SK-N-SH treated with all-trans-retinoic acid at 6 μM for 48 hours (cell line): ENCODE results near the gene RHEX.

ENCODE experiments used
- ATAC-seq: fragments of 200-7000 bp; cut with Tn5 transposase; 3 replicates; pipeline ENCODE4 v1.9.1; 2020; ENCODE audit warnings: mild to moderate bottlenecking, moderate library complexity
- ARNTL ChIP-seq: fragments of 450-650 bp; formaldehyde crosslinking; IDR thresholded peaks from 2 replicates; pipeline ENCODE4 v1.5.0; 2020; ENCODE audit warnings: low read depth, mild to moderate bottlenecking, moderate library complexity, borderline replicate concordance
- BACH2 ChIP-seq: fragments of 250-450 bp; sonication (Bioruptor Pico); IDR thresholded peaks from 2 replicates; pipeline ENCODE4 v1.9.0; 2021; ENCODE audit warnings: mild to moderate bottlenecking, borderline replicate concordance
- CSDC2 ChIP-seq: fragments of 250-450 bp; sonication (Bioruptor Pico); IDR thresholded peaks from 2 replicates; pipeline ENCODE4 v1.5.0; 2020; ENCODE audit warnings: mild to moderate bottlenecking, moderate library complexity
- ESRRG ChIP-seq: fragments of 250-450 bp; sonication (Bioruptor Pico); IDR thresholded peaks from 2 replicates; pipeline ENCODE4 v1.6.1; 2021; ENCODE audit warnings: mild to moderate bottlenecking
- ISL1 ChIP-seq: fragments of 250-450 bp; sonication (Bioruptor Pico); IDR thresholded peaks from 2 replicates; pipeline ENCODE4 v2.1.2; 2022; ENCODE audit warnings: mild to moderate bottlenecking, moderate library complexity
- OSR1 ChIP-seq: fragments of 250-450 bp; sonication (Bioruptor Pico); IDR thresholded peaks from 2 replicates; pipeline ENCODE4 v1.8.0; 2022; ENCODE audit warnings: moderate library complexity, mild to moderate bottlenecking, inconsistent platforms
- POU6F1 ChIP-seq: fragments of 250-450 bp; sonication (Bioruptor Pico); IDR thresholded peaks from 2 replicates; pipeline ENCODE4 v1.8.0; 2021; ENCODE audit warnings: low read depth, mild to moderate bottlenecking, moderate library complexity, borderline replicate concordance
- PPARA ChIP-seq: fragments of 250-450 bp; sonication (Bioruptor Pico); IDR thresholded peaks from 2 replicates; pipeline ENCODE4 v1.5.0; 2020; ENCODE audit warnings: mild to moderate bottlenecking, borderline replicate concordance
- RARB ChIP-seq: fragments of 250-450 bp; sonication (Bioruptor Pico); IDR thresholded peaks from 2 replicates; pipeline ENCODE4 v1.8.0; 2021; ENCODE audit warnings: mild to moderate bottlenecking, moderate library complexity
- SNAI2 ChIP-seq: fragments of 250-450 bp; sonication (Bioruptor Pico); IDR thresholded peaks from 2 replicates; pipeline ENCODE4 v1.5.0; 2020; ENCODE audit warnings: mild to moderate bottlenecking, moderate library complexity
- TCF4 ChIP-seq: fragments of 250-450 bp; sonication (Bioruptor Pico); IDR thresholded peaks from 2 replicates; pipeline ENCODE4 v1.8.0; 2021; ENCODE audit warnings: mild to moderate bottlenecking, moderate library complexity, borderline replicate concordance
- TOX ChIP-seq: fragments of 250-450 bp; sonication (Bioruptor Pico); IDR thresholded peaks from 2 replicates; pipeline ENCODE4 v1.8.0; 2021; ENCODE audit warnings: mild to moderate bottlenecking, moderate library complexity, borderline replicate concordance
- ZC3H10 ChIP-seq: fragments of 250-450 bp; sonication (Bioruptor Pico); IDR thresholded peaks from 2 replicates; pipeline ENCODE4 v1.5.1; 2021; ENCODE audit warnings: mild to moderate bottlenecking, moderate library complexity
- ZFP3 ChIP-seq: fragments of 250-450 bp; sonication (Bioruptor Pico); IDR thresholded peaks from 2 replicates; pipeline ENCODE4 v1.5.0; 2020; ENCODE audit warnings: mild to moderate bottlenecking, moderate library complexity
- ZFP30 ChIP-seq: fragments of 450-650 bp; formaldehyde crosslinking; IDR thresholded peaks from 2 replicates; pipeline ENCODE4 v1.5.0; 2022; ENCODE audit warnings: mild to moderate bottlenecking, moderate library complexity
- ZNF565 ChIP-seq: fragments of 450-650 bp; formaldehyde crosslinking; conservative IDR thresholded peaks from 2 replicates; pipeline ENCODE4 v1.5.0; 2020; ENCODE audit warnings: low read depth, mild to moderate bottlenecking, moderate library complexity
- ZNF70 ChIP-seq: fragments of 450-650 bp; formaldehyde crosslinking; IDR thresholded peaks from 2 replicates; pipeline ENCODE4 v1.5.0; 2020; ENCODE audit warnings: mild to moderate bottlenecking, moderate library complexity
- ZNF8 ChIP-seq: fragments of 450-650 bp; formaldehyde crosslinking; IDR thresholded peaks from 2 replicates; pipeline ENCODE4 v1.5.0; 2020; ENCODE audit warnings: mild to moderate bottlenecking, moderate library complexity
- TF ChIP-seq, protein P1 (sequence below): fragments of 250-450 bp; sonication (Bioruptor Pico); IDR thresholded peaks from 2 replicates; pipeline ENCODE4 v1.5.1; 2020; ENCODE audit warnings: low read depth, mild to moderate bottlenecking, moderate library complexity
- TF ChIP-seq, protein P2 (sequence below): fragments of 250-450 bp; sonication (Bioruptor Pico); IDR thresholded peaks from 2 replicates; pipeline ENCODE4 v1.8.0; 2020; ENCODE audit warnings: mild to moderate bottlenecking, moderate library complexity, borderline replicate concordance
- TF ChIP-seq, protein P3 (sequence below): fragments of 250-450 bp; sonication (Bioruptor Pico); IDR thresholded peaks from 2 replicates; pipeline ENCODE4 v1.5.0; 2020; ENCODE audit warnings: mild to moderate bottlenecking, moderate library complexity

Gene RHEX

DNA sequence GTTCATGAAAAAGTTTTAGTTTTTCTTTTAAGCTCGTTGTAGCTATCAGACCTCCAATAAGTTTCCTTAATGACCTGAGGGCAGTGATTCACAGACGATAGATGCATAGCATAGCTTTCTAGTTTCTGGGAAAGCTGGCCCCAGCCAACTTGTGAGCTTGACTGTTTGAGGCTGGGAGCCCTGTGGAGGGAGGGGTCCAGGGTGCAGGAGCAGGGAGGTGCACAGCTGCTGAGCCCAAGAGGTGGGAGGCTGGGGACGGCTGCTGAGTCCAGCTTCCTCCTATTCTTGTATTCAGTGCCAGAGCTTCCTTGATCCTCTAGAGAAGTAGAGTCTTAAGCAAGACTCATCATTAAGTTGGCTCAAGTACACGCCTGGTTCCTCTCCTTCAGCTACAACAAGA is 75.2 kb downstream of the RHEX start:
- no peak for ATAC-seq
- TF ChIP-seq ZNF8 (CRISPR knock-in tag) = no peak
- TF ChIP-seq BACH2 (CRISPR knock-in tag) = no peak
- TF ChIP-seq, protein P1, sequence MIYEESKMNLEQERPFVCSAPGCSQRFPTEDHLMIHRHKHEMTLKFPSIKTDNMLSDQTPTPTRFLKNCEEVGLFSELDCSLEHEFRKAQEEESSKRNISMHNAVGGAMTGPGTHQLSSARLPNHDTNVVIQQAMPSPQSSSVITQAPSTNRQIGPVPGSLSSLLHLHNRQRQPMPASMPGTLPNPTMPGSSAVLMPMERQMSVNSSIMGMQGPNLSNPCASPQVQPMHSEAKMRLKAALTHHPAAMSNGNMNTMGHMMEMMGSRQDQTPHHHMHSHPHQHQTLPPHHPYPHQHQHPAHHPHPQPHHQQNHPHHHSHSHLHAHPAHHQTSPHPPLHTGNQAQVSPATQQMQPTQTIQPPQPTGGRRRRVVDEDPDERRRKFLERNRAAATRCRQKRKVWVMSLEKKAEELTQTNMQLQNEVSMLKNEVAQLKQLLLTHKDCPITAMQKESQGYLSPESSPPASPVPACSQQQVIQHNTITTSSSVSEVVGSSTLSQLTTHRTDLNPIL = no peak
- no peak for TF ChIP-seq ZNF70 (CRISPR knock-in tag)
- no peak for TF ChIP-seq CSDC2 (CRISPR knock-in tag)
- no peak for TF ChIP-seq ESRRG (CRISPR knock-in tag)
- TF ChIP-seq, protein P2, sequence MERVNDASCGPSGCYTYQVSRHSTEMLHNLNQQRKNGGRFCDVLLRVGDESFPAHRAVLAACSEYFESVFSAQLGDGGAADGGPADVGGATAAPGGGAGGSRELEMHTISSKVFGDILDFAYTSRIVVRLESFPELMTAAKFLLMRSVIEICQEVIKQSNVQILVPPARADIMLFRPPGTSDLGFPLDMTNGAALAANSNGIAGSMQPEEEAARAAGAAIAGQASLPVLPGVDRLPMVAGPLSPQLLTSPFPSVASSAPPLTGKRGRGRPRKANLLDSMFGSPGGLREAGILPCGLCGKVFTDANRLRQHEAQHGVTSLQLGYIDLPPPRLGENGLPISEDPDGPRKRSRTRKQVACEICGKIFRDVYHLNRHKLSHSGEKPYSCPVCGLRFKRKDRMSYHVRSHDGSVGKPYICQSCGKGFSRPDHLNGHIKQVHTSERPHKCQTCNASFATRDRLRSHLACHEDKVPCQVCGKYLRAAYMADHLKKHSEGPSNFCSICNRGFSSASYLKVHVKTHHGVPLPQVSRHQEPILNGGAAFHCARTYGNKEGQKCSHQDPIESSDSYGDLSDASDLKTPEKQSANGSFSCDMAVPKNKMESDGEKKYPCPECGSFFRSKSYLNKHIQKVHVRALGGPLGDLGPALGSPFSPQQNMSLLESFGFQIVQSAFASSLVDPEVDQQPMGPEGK (CRISPR knock-in tag) = no peak
- TF ChIP-seq SNAI2 = no peak
- no peak for TF ChIP-seq ARNTL (CRISPR knock-in tag)
- TF ChIP-seq TOX (CRISPR knock-in tag) = no peak
- no peak for TF ChIP-seq ZFP30 (CRISPR knock-in tag)
- TF ChIP-seq PPARA (CRISPR knock-in tag) = no peak
- TF ChIP-seq ZFP3 (CRISPR knock-in tag) = no peak
- no peak for TF ChIP-seq ZC3H10 (CRISPR knock-in tag)
- no peak for TF ChIP-seq OSR1 (CRISPR knock-in tag)
- no peak for TF ChIP-seq RARB (CRISPR knock-in tag)
- TF ChIP-seq, protein P3, sequence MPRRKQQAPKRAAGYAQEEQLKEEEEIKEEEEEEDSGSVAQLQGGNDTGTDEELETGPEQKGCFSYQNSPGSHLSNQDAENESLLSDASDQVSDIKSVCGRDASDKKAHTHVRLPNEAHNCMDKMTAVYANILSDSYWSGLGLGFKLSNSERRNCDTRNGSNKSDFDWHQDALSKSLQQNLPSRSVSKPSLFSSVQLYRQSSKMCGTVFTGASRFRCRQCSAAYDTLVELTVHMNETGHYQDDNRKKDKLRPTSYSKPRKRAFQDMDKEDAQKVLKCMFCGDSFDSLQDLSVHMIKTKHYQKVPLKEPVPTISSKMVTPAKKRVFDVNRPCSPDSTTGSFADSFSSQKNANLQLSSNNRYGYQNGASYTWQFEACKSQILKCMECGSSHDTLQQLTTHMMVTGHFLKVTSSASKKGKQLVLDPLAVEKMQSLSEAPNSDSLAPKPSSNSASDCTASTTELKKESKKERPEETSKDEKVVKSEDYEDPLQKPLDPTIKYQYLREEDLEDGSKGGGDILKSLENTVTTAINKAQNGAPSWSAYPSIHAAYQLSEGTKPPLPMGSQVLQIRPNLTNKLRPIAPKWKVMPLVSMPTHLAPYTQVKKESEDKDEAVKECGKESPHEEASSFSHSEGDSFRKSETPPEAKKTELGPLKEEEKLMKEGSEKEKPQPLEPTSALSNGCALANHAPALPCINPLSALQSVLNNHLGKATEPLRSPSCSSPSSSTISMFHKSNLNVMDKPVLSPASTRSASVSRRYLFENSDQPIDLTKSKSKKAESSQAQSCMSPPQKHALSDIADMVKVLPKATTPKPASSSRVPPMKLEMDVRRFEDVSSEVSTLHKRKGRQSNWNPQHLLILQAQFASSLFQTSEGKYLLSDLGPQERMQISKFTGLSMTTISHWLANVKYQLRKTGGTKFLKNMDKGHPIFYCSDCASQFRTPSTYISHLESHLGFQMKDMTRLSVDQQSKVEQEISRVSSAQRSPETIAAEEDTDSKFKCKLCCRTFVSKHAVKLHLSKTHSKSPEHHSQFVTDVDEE (CRISPR knock-in tag) = no peak
- no peak for TF ChIP-seq ZNF565
- TF ChIP-seq TCF4 (CRISPR knock-in tag) = no peak
- TF ChIP-seq, all 23 proteins: peak for 0

GRCh38 chr1:206131037-206131436 is 78.1 kb downstream of the RHEX start:
- no peak for TF ChIP-seq POU6F1 (CRISPR knock-in tag)
- no peak for TF ChIP-seq RARB (CRISPR knock-in tag)
- no peak for TF ChIP-seq BACH2 (CRISPR knock-in tag)
- no peak for ATAC-seq

DNA sequence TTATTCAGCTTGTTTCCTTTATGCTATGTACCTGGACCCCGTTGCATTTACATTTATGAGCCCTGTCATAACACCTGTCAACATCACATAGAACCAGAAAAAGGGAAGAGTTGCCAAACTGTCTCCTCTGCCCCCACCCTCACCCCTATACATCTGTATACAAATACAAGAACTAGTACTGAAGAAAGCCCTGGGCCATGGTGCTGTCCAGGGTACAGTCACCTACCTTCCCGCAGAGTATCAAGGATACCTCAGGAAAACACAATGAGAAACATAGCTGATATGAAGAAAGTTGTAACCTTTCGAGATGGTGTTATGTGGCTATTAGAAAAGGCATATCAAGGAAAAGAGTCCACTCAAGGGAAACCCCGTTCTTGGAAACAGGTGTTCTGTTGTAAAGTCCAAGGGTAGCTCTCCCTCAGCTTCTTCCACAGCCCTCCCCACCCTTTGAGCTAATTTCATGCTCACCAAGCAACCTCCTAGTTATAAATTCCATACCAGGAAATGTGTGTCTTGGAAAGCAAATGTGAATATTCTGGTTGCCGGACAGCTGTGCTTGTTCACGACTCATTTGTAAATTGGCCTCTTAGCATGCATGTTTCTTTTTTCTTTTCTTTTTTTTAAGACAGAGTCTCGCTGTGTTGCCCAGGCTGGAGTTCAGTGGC is 80.9 kb downstream of the RHEX start:
- ATAC-seq = no peak
- TF ChIP-seq RARB (CRISPR knock-in tag) (no peak), ZC3H10 (CRISPR knock-in tag) (no peak), ZFP30 (CRISPR knock-in tag) (no peak), TOX (CRISPR knock-in tag) (no peak), ISL1 (CRISPR knock-in tag) (no peak), ZFP3 (CRISPR knock-in tag) (no peak)
- TF ChIP-seq, protein P2 (CRISPR knock-in tag) = no peak
- TF ChIP-seq, protein P3 (CRISPR knock-in tag) = no peak
